Activated CD8-positive, alpha-beta T cell treated with anti-CD3 and anti-CD28 coated beads, Interleukin-2, amount 10 ng/mL, durations not matched to agents 7 days and 5 days (primary cell): ENCODE data around the gene RCAN2. TPM values are rescaled to one million over a fixed set of nuclear protein-coding genes. Genes with fewer than 3 reads are reported as not detected.
A peak's percentile ranks its signal among the peaks of the same experiment; 100 is the strongest.
"Not testable (repeated sequence)": the region's sequence is repeated elsewhere in the genome, so short reads cannot be mapped to it uniquely, and the experiment has no call there.

Experiments
- ATAC-seq: fragments of 150-1000 bp; cut with Tn5 transposase; one replicate; pipeline ENCODE4 v1.10.0; 2021; ENCODE audit warnings: moderate library complexity
- CTCF ChIA-PET: fragments of 350-600 bp; sonication (Branson Sonifier 250); formaldehyde crosslinking; loops from one replicate; lab custom pipeline; 2021; ENCODE audit warnings: antibody characterized with exemption; lab: Charles Lee
- POLR2A ChIA-PET: fragments of 350-600 bp; sonication (Branson Sonifier 250); formaldehyde crosslinking; loops from one replicate; lab custom pipeline; 2021; ENCODE audit warnings: antibody characterized with exemption; lab: Charles Lee
- DNase-seq: peaks from one replicate; pipeline ENCODE4 v3.0.0-alpha.2; 2020
- H3K27ac Mint-ChIP-seq: one replicate; pipeline ENCODE4 v1.8.0; 2021; ENCODE audit warnings: mild to moderate bottlenecking, mixed read lengths
- H3K27me3 Mint-ChIP-seq: one replicate; pipeline ENCODE4 v1.8.0; 2021; ENCODE audit warnings: low read depth, mixed read lengths
- H3K36me3 Mint-ChIP-seq: one replicate; pipeline ENCODE4 v1.8.0; 2021; ENCODE audit warnings: low read depth, mixed read lengths
- H3K4me1 Mint-ChIP-seq: one replicate; pipeline ENCODE4 v1.8.0; 2021; ENCODE audit warnings: low read depth, mixed read lengths
- H3K4me3 Mint-ChIP-seq: one replicate; pipeline ENCODE4 v1.8.0; 2021; ENCODE audit warnings: mild to moderate bottlenecking, mixed read lengths
- H3K9me3 Mint-ChIP-seq: one replicate; pipeline ENCODE4 v1.8.0; 2022; ENCODE audit warnings: mixed read lengths; ENCODE audit not compliant: insufficient read depth
- total RNA-seq, 2 experiments: library from RNA; stranded (reverse); gene quantifications; one replicate each; pipeline ENCODE4 v1.2.3, GENCODE V29; 2021

RCAN2 gene
- total RNA-seq, 2 experiments from 2014 or later = not detected

- CTCF ChIA-PET = interaction anchor here (1.6 kb wide), 1 partner anchor 173 kb away, joined by 4 read pairs; no protein-coding TSS in a partner anchor
- Mint-ChIP-seq H3K4me1 (no peaks in the 10 kb centered on the region), H3K27me3 (peaks cover 21% of the 10 kb centered on the region), H3K27ac (no peak overlapping the region), H3K9me3 (no peaks in the 10 kb centered on the region), H3K36me3 (no peaks in the 10 kb centered on the region), H3K4me3 (no peak overlapping the region)
- POLR2A ChIA-PET = no interaction called here
- ATAC-seq = no peak
- no peak for DNase-seq
These were observed 97.9 kb downstream of the RCAN2 start for GRCh38 chr6:46393161-46393939.

DNA sequence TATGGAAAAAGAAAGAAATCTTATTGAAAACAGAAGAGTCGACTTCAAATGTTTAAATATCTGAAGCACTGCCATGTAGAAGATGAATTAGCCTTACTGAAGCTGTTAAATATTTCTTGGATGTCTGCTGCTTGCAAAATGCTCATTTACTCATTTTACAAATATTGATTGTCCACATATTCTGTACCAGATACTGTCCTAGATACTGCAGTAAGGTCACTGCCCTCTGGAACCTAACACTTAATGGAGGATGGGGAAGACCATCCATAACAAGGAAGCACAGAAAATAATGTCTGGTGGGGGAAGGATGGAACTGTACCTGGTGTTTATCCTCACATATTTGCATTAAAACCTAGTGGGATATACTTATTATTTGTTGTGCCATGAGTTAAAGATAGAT, 99.0 kb downstream of the RCAN2 start:
- Mint-ChIP-seq H3K9me3 (no peaks in the 10 kb centered on the region), H3K36me3 (no peaks in the 10 kb centered on the region), H3K4me1 (no peaks in the 10 kb centered on the region), H3K27ac (no peak overlapping the region), H3K4me3 (no peak overlapping the region), H3K27me3 (peaks cover 21% of the 10 kb centered on the region)
- no peak for DNase-seq
- ATAC-seq = no peak
- ChIA-PET POLR2A (no interaction called here), CTCF (interaction anchor here (1.6 kb wide), 1 partner anchor 171 kb away, joined by 4 read pairs; no protein-coding TSS in a partner anchor)

GRCh38 chr6:46390153-46390876, 100.9 kb downstream of the RCAN2 start:
- Mint-ChIP-seq H3K4me1 (no peaks in the 10 kb centered on the region), H3K36me3 (peaks cover 2% of the 10 kb centered on the region), H3K9me3 (no peaks in the 10 kb centered on the region), H3K27ac (no peak overlapping the region), H3K4me3 (no peak overlapping the region), H3K27me3 (peaks cover 15% of the 10 kb centered on the region)
- DNase-seq = no peak
- ChIA-PET CTCF (no interaction called here), POLR2A (no interaction called here)
- no peak for ATAC-seq

- DNase-seq, H3K27ac Mint-ChIP-seq, H3K4me1 Mint-ChIP-seq, H3K9me3 Mint-ChIP-seq, ATAC-seq, CTCF ChIA-PET, H3K4me3 Mint-ChIP-seq, H3K36me3 Mint-ChIP-seq, POLR2A ChIA-PET: not testable (repeated sequence)
- peaks cover 19% of the 10 kb centered on the region for H3K27me3 Mint-ChIP-seq
These were observed 103.5 kb downstream of the RCAN2 start for GRCh38 chr6:46387728-46388127.

DNA sequence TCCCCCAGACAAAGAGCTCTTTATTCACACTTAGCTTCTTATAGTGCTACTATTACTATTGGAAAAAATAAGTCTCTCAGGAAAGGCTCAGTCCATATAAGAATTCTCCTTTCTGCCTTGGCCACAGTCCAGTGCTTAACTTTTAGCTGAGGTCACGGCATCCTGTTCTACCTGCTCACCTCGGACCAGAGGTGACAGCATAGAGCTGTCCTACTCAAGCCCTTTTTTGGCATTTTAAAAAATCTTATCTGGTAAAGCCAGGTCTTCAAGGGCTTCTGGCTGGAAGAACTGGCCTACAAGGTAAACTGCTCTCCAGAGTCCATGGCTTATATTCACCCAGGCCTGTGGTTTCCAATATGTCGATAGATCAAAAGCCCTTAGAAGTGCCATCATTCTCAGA, 109.7 kb downstream of the RCAN2 start:
- peaks cover under 1% of the 10 kb centered on the region for H3K36me3 Mint-ChIP-seq
- DNase-seq (no peak), ATAC-seq (no peak)
- H3K9me3 Mint-ChIP-seq = no peaks in the 10 kb centered on the region
- CTCF ChIA-PET = interaction anchor here (0.9 to 1.1 kb wide), 2 partner anchors 29 to 291 kb away, joined by 3 read pairs; no protein-coding TSS in a partner anchor
- no peak overlapping the region for H3K4me3 Mint-ChIP-seq
- H3K27me3 Mint-ChIP-seq = peaks cover 20% of the 10 kb centered on the region
- POLR2A ChIA-PET = no interaction called here
- H3K4me1 Mint-ChIP-seq = peaks cover 5% of the 10 kb centered on the region
- H3K27ac Mint-ChIP-seq = no peak overlapping the region

GRCh38 chr6:46381057-46381456, 110.2 kb downstream of the RCAN2 start:
- ChIA-PET POLR2A (no interaction called here), CTCF (interaction anchor here (0.9 to 1.1 kb wide), 2 partner anchors 29 to 291 kb away, joined by 3 read pairs; no protein-coding TSS in a partner anchor)
- no peak for DNase-seq
- no peak overlapping the region for H3K4me3 Mint-ChIP-seq
- H3K27ac Mint-ChIP-seq = no peak overlapping the region
- no peaks in the 10 kb centered on the region for H3K36me3 Mint-ChIP-seq
- H3K4me1 Mint-ChIP-seq = peaks cover 10% of the 10 kb centered on the region
- ATAC-seq = no peak
- H3K27me3 Mint-ChIP-seq = peaks cover 20% of the 10 kb centered on the region
- H3K9me3 Mint-ChIP-seq = no peaks in the 10 kb centered on the region

DNA sequence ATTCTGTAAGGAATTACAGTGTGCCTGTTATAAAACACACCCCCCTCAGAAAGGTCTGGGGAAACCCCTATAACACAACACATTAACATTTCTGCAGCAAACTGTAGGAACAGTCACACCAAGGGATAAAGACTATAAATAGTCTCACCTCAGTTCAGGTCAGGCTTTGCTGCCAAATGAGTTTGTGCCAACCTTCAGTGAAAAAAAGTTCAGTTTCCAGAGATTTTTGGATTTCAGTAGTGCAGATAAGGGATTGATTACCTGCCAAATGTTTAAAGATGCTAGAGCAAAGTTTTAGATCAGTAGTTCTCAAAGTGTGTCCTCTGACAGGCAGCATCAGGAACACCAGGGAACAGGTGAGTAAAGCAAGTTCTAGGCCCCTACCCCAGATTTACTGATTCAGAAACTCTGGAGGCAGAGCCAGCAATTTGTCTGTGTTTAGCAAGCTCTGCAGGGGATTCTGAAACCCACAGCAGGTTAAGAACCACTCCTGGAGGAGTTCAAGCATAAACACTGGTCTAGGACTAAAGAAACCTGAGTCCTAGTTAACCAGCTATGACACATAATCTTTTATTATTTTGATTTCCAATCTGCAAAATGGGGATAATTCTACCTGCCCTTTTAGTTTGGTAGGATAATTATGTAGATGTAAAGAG, 111.0 kb downstream of the RCAN2 start:
- Mint-ChIP-seq H3K4me1 (peaks cover 13% of the 10 kb centered on the region), H3K4me3 (no peak overlapping the region), H3K9me3 (no peaks in the 10 kb centered on the region), H3K36me3 (no peaks in the 10 kb centered on the region), H3K27me3 (peaks cover 20% of the 10 kb centered on the region), H3K27ac (no peak overlapping the region)
- POLR2A ChIA-PET = no interaction called here
- CTCF ChIA-PET = no interaction called here
- DNase-seq (no peak), ATAC-seq (no peak)

- Mint-ChIP-seq H3K4me1 (peaks cover 13% of the 10 kb centered on the region), H3K9me3 (no peaks in the 10 kb centered on the region), H3K4me3 (no peak overlapping the region), H3K27ac (no peak overlapping the region), H3K27me3 (peaks cover 18% of the 10 kb centered on the region), H3K36me3 (no peaks in the 10 kb centered on the region)
- ChIA-PET CTCF (interaction anchor here (0.8 kb wide), 1 partner anchor 296 kb away, joined by 3 read pairs; no protein-coding TSS in a partner anchor), POLR2A (no interaction called here)
- DNase-seq = no peak
- no peak for ATAC-seq
These were observed 112.3 kb downstream of the RCAN2 start for GRCh38 chr6:46378882-46379416.

- H3K27me3 Mint-ChIP-seq = peaks cover 15% of the 10 kb centered on the region
- H3K36me3 Mint-ChIP-seq = no peaks in the 10 kb centered on the region
- ChIA-PET CTCF (interaction anchor here (0.8 to 0.9 kb wide), 2 partner anchors 296 to 448 kb away, joined by 3 read pairs; no protein-coding TSS in a partner anchor), POLR2A (no interaction called here)
- ATAC-seq (no peak), DNase-seq (no peak)
- no peak overlapping the region for H3K27ac Mint-ChIP-seq
- no peaks in the 10 kb centered on the region for H3K9me3 Mint-ChIP-seq
- no peak overlapping the region for H3K4me3 Mint-ChIP-seq
- H3K4me1 Mint-ChIP-seq = peaks cover 13% of the 10 kb centered on the region
These were observed 112.9 kb downstream of the RCAN2 start for GRCh38 chr6:46378161-46378881.

DNA sequence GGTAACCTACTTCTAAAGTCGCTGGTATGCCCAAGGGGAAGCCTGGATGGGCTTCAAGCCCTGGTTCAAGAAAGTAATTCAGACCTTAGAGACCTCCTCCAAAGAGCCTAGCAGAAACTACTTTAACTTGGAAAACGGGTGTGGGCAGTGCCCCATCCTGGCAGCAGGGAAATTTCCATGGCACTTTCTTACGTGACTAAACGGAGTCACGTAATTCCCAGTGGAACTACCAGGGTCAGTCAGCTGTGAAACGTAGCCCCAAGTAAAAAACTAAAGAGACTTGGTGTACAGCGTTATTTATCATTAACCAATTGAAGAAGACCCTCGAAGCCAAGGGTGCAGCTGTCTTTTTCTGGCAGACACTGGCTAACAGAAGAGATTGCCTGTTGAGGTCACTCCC, 114.0 kb downstream of the RCAN2 start:
- no peak for DNase-seq
- Mint-ChIP-seq H3K36me3 (no peaks in the 10 kb centered on the region), H3K4me3 (no peak overlapping the region), H3K9me3 (no peaks in the 10 kb centered on the region), H3K27me3 (peaks cover 8% of the 10 kb centered on the region), H3K4me1 (peaks cover 13% of the 10 kb centered on the region), H3K27ac (no peak overlapping the region)
- no peak for ATAC-seq
- ChIA-PET POLR2A (no interaction called here), CTCF (no interaction called here)

GRCh38 chr6:46376562-46377061, 114.6 kb downstream of the RCAN2 start:
- ChIA-PET CTCF (interaction anchor here (0.6 kb wide), 1 partner anchor 107 kb away, joined by 4 read pairs; no protein-coding TSS in a partner anchor), POLR2A (no interaction called here)
- H3K27ac Mint-ChIP-seq = peak overlapping the region; percentile 70
- H3K4me3 Mint-ChIP-seq = no peak overlapping the region
- H3K4me1 Mint-ChIP-seq = peaks cover 13% of the 10 kb centered on the region
- peaks cover 8% of the 10 kb centered on the region for H3K27me3 Mint-ChIP-seq
- H3K36me3 Mint-ChIP-seq = no peaks in the 10 kb centered on the region
- no peak for ATAC-seq
- no peaks in the 10 kb centered on the region for H3K9me3 Mint-ChIP-seq
- no peak for DNase-seq
